ENCODE measurements around the gene FOXL2. TPM values are rescaled to one million over a fixed set of nuclear protein-coding genes. Genes with fewer than 3 reads are reported as not detected.
A peak's percentile ranks its signal among the peaks of the same experiment; 100 is the strongest.

Gene FOXL2
- total RNA-seq, 1 experiment from 2014 or later, result 12.7 TPM

GRCh38 chr3:138950701-138951100 lies 3.8 kb upstream of the FOXL2 start:
- Histone ChIP-seq H3K27me3 (ENCODE audit: control insufficient read depth, insufficient read depth, low read length) (no peaks in the 10 kb centered on the region; the same call in 1 of the 2 replicates), H3K27ac (ENCODE audit: low read length) (no peak overlapping the region), H3K9me3 (ENCODE audit: control insufficient read depth, insufficient read depth, low read depth, low read length) (no peaks in the 10 kb centered on the region), H3K36me3 (ENCODE audit: control insufficient read depth, insufficient read depth, low read length) (no peaks in the 10 kb centered on the region), H3K4me3 (ENCODE audit: low read depth in 2 of 2, low read length in 2 of 2) (no peak overlapping the region), H3K4me1 (ENCODE audit: control insufficient read depth, insufficient read depth, low read length) (peaks cover 13% of the 10 kb centered on the region)
- POLR2A ChIA-PET, result no interaction called here
- no TSS peak for BruUV-seq (replicated peaks)
- CTCF ChIA-PET, result interaction anchor here (0.6 kb wide), 1 partner anchor 27 kb away, joined by 4 read pairs; no protein-coding TSS in a partner anchor
- intact Hi-C loops (cut with micrococcal nuclease; ENCODE audit: unreplicated experiment), result no loop called here
- in situ Hi-C loops (cut with HindIII; ENCODE audit: low pct_unique_long_range_greater_than_20kb, low sequenced_read_pairs), result no loop called here
- DNase-seq (ENCODE audit: low read depth, low spot score) (no peak), ATAC-seq (no peak)
- no peak for TF ChIP-seq POLR2AphosphoS5 (IDR thresholded peaks at IDR 0.05; ENCODE audit: low read depth, low read length)
- no peak for TF ChIP-seq SIN3A (IDR thresholded peaks at IDR 0.05; ENCODE audit: borderline replicate concordance, insufficient read depth, low read depth, low read length)
- no peak for TF ChIP-seq REST (IDR thresholded peaks at IDR 0.05; ENCODE audit: insufficient read depth in 1 of 2, low read depth in 2 of 2, low read length in 1 of 2)
- TF ChIP-seq CTCF (IDR thresholded peaks at IDR 0.05), result no peak
- TF ChIP-seq TCF7L2 (IDR thresholded peaks at IDR 0.05; ENCODE audit: low read depth, low read length), result no peak

GRCh38 chr3:138950006-138950644 lies 3.2 kb upstream of the FOXL2 start:
- BruUV-seq (replicated peaks), result no TSS peak
- ChIA-PET CTCF (interaction anchor here (0.5 to 0.6 kb wide), 2 partner anchors 21 to 26 kb away, joined by 3 to 4 read pairs; no protein-coding TSS in a partner anchor), POLR2A (no interaction called here)
- no peaks in the 10 kb centered on the region for H3K36me3 ChIP-seq (ENCODE audit: control insufficient read depth, insufficient read depth, low read length)
- H3K9me3 ChIP-seq (ENCODE audit: control insufficient read depth, insufficient read depth, low read depth, low read length), result no peaks in the 10 kb centered on the region
- no peaks in the 10 kb centered on the region; the same call in 1 of the 2 replicates for H3K27me3 ChIP-seq (ENCODE audit: control insufficient read depth, insufficient read depth, low read length)
- H3K4me1 ChIP-seq (ENCODE audit: control insufficient read depth, insufficient read depth, low read length), result peaks cover 16% of the 10 kb centered on the region
- ATAC-seq (peak; percentile 20), DNase-seq (ENCODE audit: low read depth, low spot score) (no peak)
- intact Hi-C loops (cut with micrococcal nuclease; ENCODE audit: unreplicated experiment), result no loop called here
- in situ Hi-C loops (cut with HindIII; ENCODE audit: low pct_unique_long_range_greater_than_20kb, low sequenced_read_pairs), result no loop called here
- H3K27ac ChIP-seq (ENCODE audit: low read length), result no peak overlapping the region; the same call in 1 of the 2 replicates
- TF ChIP-seq POLR2AphosphoS5 (IDR thresholded peaks at IDR 0.05; ENCODE audit: low read depth, low read length) (no peak), SIN3A (IDR thresholded peaks at IDR 0.05; ENCODE audit: borderline replicate concordance, insufficient read depth, low read depth, low read length) (no peak)
- H3K4me3 ChIP-seq (ENCODE audit: low read depth in 2 of 2, low read length in 2 of 2), result peak overlapping the region; percentile 35 to 37

GRCh38 chr3:138949445-138950005 lies 2.6 kb upstream of the FOXL2 start:
- DNase-seq (ENCODE audit: low read depth, low spot score) (no peak), ATAC-seq (no peak)
- CTCF ChIA-PET, result interaction anchor here (0.5 kb wide), 1 partner anchor 25 kb away, joined by 4 read pairs; no protein-coding TSS in a partner anchor
- peak overlapping the region; percentile 35 to 37 for H3K4me3 ChIP-seq (ENCODE audit: low read depth in 2 of 2, low read length in 2 of 2)
- no peaks in the 10 kb centered on the region for H3K36me3 ChIP-seq (ENCODE audit: control insufficient read depth, insufficient read depth, low read length)
- no TSS peak for BruUV-seq (replicated peaks)
- intact Hi-C loops (cut with micrococcal nuclease; ENCODE audit: unreplicated experiment) (no loop called here), in situ Hi-C loops (cut with HindIII; ENCODE audit: low pct_unique_long_range_greater_than_20kb, low sequenced_read_pairs) (no loop called here)
- H3K27me3 ChIP-seq (ENCODE audit: control insufficient read depth, insufficient read depth, low read length), result no peaks in the 10 kb centered on the region; the same call in 1 of the 2 replicates
- POLR2A ChIA-PET, result no interaction called here
- no peaks in the 10 kb centered on the region for H3K9me3 ChIP-seq (ENCODE audit: control insufficient read depth, insufficient read depth, low read depth, low read length)
- TF ChIP-seq TCF7L2 (IDR thresholded peaks at IDR 0.05; ENCODE audit: low read depth, low read length) (no peak), REST (IDR thresholded peaks at IDR 0.05; ENCODE audit: insufficient read depth in 1 of 2, low read depth in 2 of 2, low read length in 1 of 2) (no peak), CTCF (IDR thresholded peaks at IDR 0.05) (no peak), SIN3A (IDR thresholded peaks at IDR 0.05; ENCODE audit: borderline replicate concordance, insufficient read depth, low read depth, low read length) (no peak), POLR2AphosphoS5 (IDR thresholded peaks at IDR 0.05; ENCODE audit: low read depth, low read length) (no peak)
- peaks cover 22% of the 10 kb centered on the region for H3K4me1 ChIP-seq (ENCODE audit: control insufficient read depth, insufficient read depth, low read length)
- no peak overlapping the region; the same call in 1 of the 2 replicates for H3K27ac ChIP-seq (ENCODE audit: low read length)

Measured in Panc1 (cell line).